CD4-positive, alpha-beta T cell treated with Interleukin-17A for 4 hours (primary cell): ENCODE data around the gene VPS11.
"Not testable (repeated sequence)": the region's sequence is repeated elsewhere in the genome, so short reads cannot be mapped to it uniquely, and the experiment has no call there.

Source experiments
- DNase-seq: peaks from one replicate; pipeline ENCODE4 v3.0.0-alpha.2; 2020; ENCODE audit warnings: mixed read lengths

Gene VPS11

GRCh38 chr11:119039471-119039870, 28.1 kb upstream of the VPS11 start:
- not testable (repeated sequence) for DNase-seq

- no peak for DNase-seq
Measured at GRCh38 chr11:119041821-119042514, 25.6 kb upstream of the VPS11 start.

- DNase-seq = no peak
Measured at GRCh38 chr11:119042927-119043326, 24.7 kb upstream of the VPS11 start.

- DNase-seq = no peak
Measured at GRCh38 chr11:119044708-119045107, 22.9 kb upstream of the VPS11 start.

- no peak for DNase-seq
Measured at GRCh38 chr11:119046489-119046888, 21.1 kb upstream of the VPS11 start.

GRCh38 chr11:119047205-119047604, 20.4 kb upstream of the VPS11 start:
- no peak for DNase-seq

- no peak for DNase-seq
Measured at GRCh38 chr11:119048644-119049043, 19.0 kb upstream of the VPS11 start.

GRCh38 chr11:119049081-119049480, 18.5 kb upstream of the VPS11 start:
- DNase-seq = no peak

- no peak for DNase-seq
Measured at GRCh38 chr11:119051440-119052162, 16.0 kb upstream of the VPS11 start.

GRCh38 chr11:119052163-119052814, 15.3 kb upstream of the VPS11 start:
- no peak for DNase-seq

GRCh38 chr11:119054418-119054817, 13.2 kb upstream of the VPS11 start:
- DNase-seq = no peak

GRCh38 chr11:119055901-119056300, 11.7 kb upstream of the VPS11 start:
- DNase-seq = no peak

- DNase-seq = peak; percentile 46
Measured at GRCh38 chr11:119056421-119056999, 11.1 kb upstream of the VPS11 start.

- DNase-seq = peak; percentile 100
Measured at GRCh38 chr11:119057000-119057769, 10.4 kb upstream of the VPS11 start, which contains the start of gene HYOU1. Gene HYOU1 (minus strand): TSS chr11:119057205. CDS start chr11:119056160, 1,045 bp downstream.

GRCh38 chr11:119059128-119059527, 8.5 kb upstream of the VPS11 start:
- not testable (repeated sequence) for DNase-seq

GRCh38 chr11:119061256-119061655, 6.4 kb upstream of the VPS11 start:
- no peak for DNase-seq

GRCh38 chr11:119062779-119063178, 4.8 kb upstream of the VPS11 start:
- DNase-seq = no peak

- DNase-seq = peak; percentile 59
Measured at GRCh38 chr11:119065369-119065768, 2.2 kb upstream of the VPS11 start.

GRCh38 chr11:119077839-119078238, 10.2 kb downstream of the VPS11 start:
- DNase-seq = no peak

GRCh38 chr11:119078675-119079420, 11.2 kb downstream of the VPS11 start:
- DNase-seq = no peak

- no peak for DNase-seq
Measured at GRCh38 chr11:119081682-119082260, 14.2 kb downstream of the VPS11 start.
